ENCODE measurements around the gene KERA. TPM values are rescaled to one million over a fixed set of nuclear protein-coding genes. Genes with fewer than 3 reads are reported as not detected.

Gene KERA
- total RNA-seq, 1 experiment from 2014 or later, result not detected

- Histone ChIP-seq H3K4me2 (no peak overlapping the region), H2AFZ (0 out of 2 replicates have a peak overlapping the region, but pooled peaks have one; percentile 23), H3K4me3 (no peak overlapping the region), H3K4me1 (replicated peaks; ENCODE audit: insufficient read depth) (no peaks in the 10 kb centered on the region), H3K27ac (no peak overlapping the region), H4K20me1 (ENCODE audit: insufficient read depth) (no peaks in the 10 kb centered on the region), H3K9me2 (ENCODE audit: insufficient read depth) (no peaks in the 10 kb centered on the region), H3K9me3 (ENCODE audit: insufficient read depth, low read depth) (0 out of 2 replicates have a peak, but pooled peaks cover 4% of the 10 kb centered on the region), H3K36me3 (ENCODE audit: low read depth) (no peaks in the 10 kb centered on the region), H3K79me2 (ENCODE audit: low read depth) (no peaks in the 10 kb centered on the region), H3F3A (ENCODE audit: insufficient read depth, low read depth) (no peaks in the 10 kb centered on the region), H3K27me3 (ENCODE audit: insufficient read depth, low read depth) (no peaks in the 10 kb centered on the region)
- ChIA-PET CTCF (no interaction called here), POLR2A (ENCODE audit: unreplicated experiment) (no interaction called here)
- BruUV-seq (replicated peaks), result no TSS peak
- TF ChIP-seq EZH2 (IDR thresholded peaks at IDR 0.05; ENCODE audit: low read depth) (no peak), CTCF (conservative IDR thresholded peaks at IDR 0.05) (no peak)
- intact Hi-C loops (cut with micrococcal nuclease; ENCODE audit: unreplicated experiment), result no loop called here
- DNase-seq, result no peak
These were observed 40.1 kb downstream of the KERA start for GRCh38 chr12:91017511-91018263.

GRCh38 chr12:91017043-91017442 is 40.8 kb downstream of the KERA start:
- Histone ChIP-seq H3K36me3 (ENCODE audit: low read depth) (no peaks in the 10 kb centered on the region), H3K9me2 (ENCODE audit: insufficient read depth) (no peaks in the 10 kb centered on the region), H3K27ac (no peak overlapping the region), H2AFZ (no peak overlapping the region), H3K9me3 (ENCODE audit: insufficient read depth, low read depth) (0 out of 2 replicates have a peak, but pooled peaks cover 4% of the 10 kb centered on the region), H4K20me1 (ENCODE audit: insufficient read depth) (no peaks in the 10 kb centered on the region), H3K27me3 (ENCODE audit: insufficient read depth, low read depth) (no peaks in the 10 kb centered on the region), H3K4me2 (no peak overlapping the region), H3K4me1 (replicated peaks; ENCODE audit: insufficient read depth) (no peaks in the 10 kb centered on the region), H3K4me3 (no peak overlapping the region), H3K79me2 (ENCODE audit: low read depth) (no peaks in the 10 kb centered on the region), H3F3A (ENCODE audit: insufficient read depth, low read depth) (no peaks in the 10 kb centered on the region)
- BruUV-seq (replicated peaks), result no TSS peak
- DNase-seq, result no peak
- intact Hi-C loops (cut with micrococcal nuclease; ENCODE audit: unreplicated experiment), result no loop called here
- CTCF ChIA-PET, result no interaction called here
- POLR2A ChIA-PET (ENCODE audit: unreplicated experiment), result interaction anchor here (0.6 kb wide), 1 partner anchor 349 kb away, joined by 3 read pairs; no protein-coding TSS in a partner anchor
- TF ChIP-seq CTCF (conservative IDR thresholded peaks at IDR 0.05) (no peak), EZH2 (IDR thresholded peaks at IDR 0.05; ENCODE audit: low read depth) (no peak)

- intact Hi-C loops (cut with micrococcal nuclease; ENCODE audit: unreplicated experiment), result no loop called here
- Histone ChIP-seq H3K27ac (no peak overlapping the region), H2AFZ (no peak overlapping the region), H3F3A (ENCODE audit: insufficient read depth, low read depth) (no peaks in the 10 kb centered on the region), H3K9me2 (ENCODE audit: insufficient read depth) (no peaks in the 10 kb centered on the region; the same call in 1 of the 2 replicates), H3K27me3 (ENCODE audit: insufficient read depth, low read depth) (no peaks in the 10 kb centered on the region), H3K9me3 (ENCODE audit: insufficient read depth, low read depth) (no peaks in the 10 kb centered on the region), H3K36me3 (ENCODE audit: low read depth) (no peaks in the 10 kb centered on the region), H3K4me3 (no peak overlapping the region), H3K4me2 (no peak overlapping the region), H4K20me1 (ENCODE audit: insufficient read depth) (no peaks in the 10 kb centered on the region), H3K79me2 (ENCODE audit: low read depth) (no peaks in the 10 kb centered on the region), H3K4me1 (replicated peaks; ENCODE audit: insufficient read depth) (peaks cover 14% of the 10 kb centered on the region; the same call in 1 of the 2 replicates)
- no peak for TF ChIP-seq CTCF (conservative IDR thresholded peaks at IDR 0.05)
- TF ChIP-seq EZH2 (IDR thresholded peaks at IDR 0.05; ENCODE audit: low read depth), result no peak
- POLR2A ChIA-PET (ENCODE audit: unreplicated experiment), result interaction anchor here (0.6 kb wide), 1 partner anchor 1136 kb away, joined by 4 read pairs; the partner anchor contains the start of gene BTG1
- no TSS peak for BruUV-seq (replicated peaks)
- CTCF ChIA-PET, result no interaction called here
- DNase-seq, result no peak
These were observed 48.4 kb downstream of the KERA start for GRCh38 chr12:91009319-91009950.
